ENCODE data around the gene MEGF11. TPM values are rescaled to one million over a fixed set of nuclear protein-coding genes. Genes with fewer than 3 reads are reported as not detected.

Gene MEGF11
- total RNA-seq, 1 experiment from 2014 or later: 0.09 TPM

DNA sequence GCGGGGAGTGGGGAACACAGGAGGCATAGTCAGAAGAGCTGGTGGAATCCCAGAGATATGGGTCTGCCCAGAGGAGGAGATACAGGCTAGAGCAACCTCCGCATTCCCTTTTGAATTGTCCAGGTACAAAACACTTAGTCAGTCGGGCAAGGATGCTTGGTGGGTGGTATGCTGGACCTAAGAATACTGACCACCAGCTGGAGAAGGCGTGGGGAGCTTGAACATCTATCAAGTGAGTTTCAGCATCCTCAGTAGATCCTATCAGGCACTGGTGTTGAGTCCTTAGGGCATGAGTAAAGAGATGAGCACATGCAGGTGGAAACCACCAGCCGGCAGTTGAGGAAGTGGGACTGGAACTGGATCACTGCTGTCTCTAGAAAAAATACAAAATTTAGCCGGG is 25.1 kb upstream of the MEGF11 start:
- Mint-ChIP-seq H3K4me3 (ENCODE audit: low read depth, unreplicated experiment) (no peak overlapping the region), H3K9me3 (ENCODE audit: low read depth, unreplicated experiment) (no peaks in the 10 kb centered on the region), H3K4me1 (ENCODE audit: low read depth, unreplicated experiment) (no peaks in the 10 kb centered on the region), H3K36me3 (ENCODE audit: insufficient read depth, unreplicated experiment) (no peaks in the 10 kb centered on the region), H3K27ac (ENCODE audit: unreplicated experiment) (no peak overlapping the region), H3K27me3 (ENCODE audit: unreplicated experiment) (peaks cover 64% of the 10 kb centered on the region)
- intact Hi-C loops (cut with micrococcal nuclease; ENCODE audit: unreplicated experiment): no loop called here
- no peak for DNase-seq
- CTCF ChIA-PET: no interaction called here
- BruUV-seq (replicated peaks): no TSS peak
- TF ChIP-seq, protein P1, sequence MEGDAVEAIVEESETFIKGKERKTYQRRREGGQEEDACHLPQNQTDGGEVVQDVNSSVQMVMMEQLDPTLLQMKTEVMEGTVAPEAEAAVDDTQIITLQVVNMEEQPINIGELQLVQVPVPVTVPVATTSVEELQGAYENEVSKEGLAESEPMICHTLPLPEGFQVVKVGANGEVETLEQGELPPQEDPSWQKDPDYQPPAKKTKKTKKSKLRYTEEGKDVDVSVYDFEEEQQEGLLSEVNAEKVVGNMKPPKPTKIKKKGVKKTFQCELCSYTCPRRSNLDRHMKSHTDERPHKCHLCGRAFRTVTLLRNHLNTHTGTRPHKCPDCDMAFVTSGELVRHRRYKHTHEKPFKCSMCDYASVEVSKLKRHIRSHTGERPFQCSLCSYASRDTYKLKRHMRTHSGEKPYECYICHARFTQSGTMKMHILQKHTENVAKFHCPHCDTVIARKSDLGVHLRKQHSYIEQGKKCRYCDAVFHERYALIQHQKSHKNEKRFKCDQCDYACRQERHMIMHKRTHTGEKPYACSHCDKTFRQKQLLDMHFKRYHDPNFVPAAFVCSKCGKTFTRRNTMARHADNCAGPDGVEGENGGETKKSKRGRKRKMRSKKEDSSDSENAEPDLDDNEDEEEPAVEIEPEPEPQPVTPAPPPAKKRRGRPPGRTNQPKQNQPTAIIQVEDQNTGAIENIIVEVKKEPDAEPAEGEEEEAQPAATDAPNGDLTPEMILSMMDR (IDR thresholded peaks at IDR 0.05; ENCODE audit: unreplicated experiment): no peak

DNA sequence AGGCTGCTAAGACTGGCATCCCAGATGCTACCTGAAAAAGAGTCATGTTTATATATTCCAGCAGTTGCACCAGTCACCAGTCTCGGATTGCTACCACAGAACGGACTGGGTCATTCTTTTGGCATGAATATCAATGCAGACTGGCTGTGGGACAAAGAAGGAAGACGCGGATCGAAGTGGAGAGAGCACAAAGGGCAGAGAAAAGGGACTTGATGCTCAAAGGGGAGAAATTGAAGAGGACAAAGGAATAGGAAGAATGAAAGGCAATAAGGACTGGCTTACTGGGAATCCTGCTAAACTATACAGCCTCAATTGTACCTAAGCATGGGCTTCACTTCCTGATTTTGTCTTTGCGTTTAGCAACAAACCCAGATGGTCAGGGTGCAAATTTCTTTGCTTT is 24.5 kb upstream of the MEGF11 start:
- no peaks in the 10 kb centered on the region for H3K9me3 Mint-ChIP-seq (ENCODE audit: low read depth, unreplicated experiment)
- H3K27ac Mint-ChIP-seq (ENCODE audit: unreplicated experiment): no peak overlapping the region
- intact Hi-C loops (cut with micrococcal nuclease; ENCODE audit: unreplicated experiment): no loop called here
- H3K4me1 Mint-ChIP-seq (ENCODE audit: low read depth, unreplicated experiment): no peaks in the 10 kb centered on the region
- H3K4me3 Mint-ChIP-seq (ENCODE audit: low read depth, unreplicated experiment): no peak overlapping the region
- no peak for DNase-seq
- CTCF ChIA-PET: no interaction called here
- BruUV-seq (replicated peaks): no TSS peak
- peaks cover 64% of the 10 kb centered on the region for H3K27me3 Mint-ChIP-seq (ENCODE audit: unreplicated experiment)
- TF ChIP-seq, protein P1 (IDR thresholded peaks at IDR 0.05; ENCODE audit: unreplicated experiment): no peak
- no peaks in the 10 kb centered on the region for H3K36me3 Mint-ChIP-seq (ENCODE audit: insufficient read depth, unreplicated experiment)

DNA sequence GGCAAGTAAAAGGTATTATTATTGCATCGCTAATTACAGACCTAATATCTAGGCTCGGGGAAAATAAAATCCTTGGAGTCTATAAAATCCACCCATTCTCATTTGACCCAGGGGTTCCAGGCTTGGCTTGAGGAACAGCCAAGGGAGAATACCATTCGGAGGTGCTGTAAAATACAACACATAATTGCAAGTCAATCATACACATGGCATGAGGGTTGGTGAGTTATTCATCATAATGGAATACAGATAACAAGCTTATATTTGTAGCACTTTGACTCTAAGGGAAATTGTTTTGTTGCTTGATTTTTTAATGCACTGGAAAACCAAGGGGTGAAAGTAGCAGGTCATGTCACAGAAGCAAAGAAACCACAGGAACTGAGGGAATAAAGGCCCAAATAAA is 23.0 kb upstream of the MEGF11 start:
- H3K36me3 Mint-ChIP-seq (ENCODE audit: insufficient read depth, unreplicated experiment): no peaks in the 10 kb centered on the region
- no TSS peak for BruUV-seq (replicated peaks)
- DNase-seq: no peak
- H3K9me3 Mint-ChIP-seq (ENCODE audit: low read depth, unreplicated experiment): no peaks in the 10 kb centered on the region
- intact Hi-C loops (cut with micrococcal nuclease; ENCODE audit: unreplicated experiment): no loop called here
- CTCF ChIA-PET: no interaction called here
- H3K27me3 Mint-ChIP-seq (ENCODE audit: unreplicated experiment): peaks cover 56% of the 10 kb centered on the region
- H3K4me1 Mint-ChIP-seq (ENCODE audit: low read depth, unreplicated experiment): no peaks in the 10 kb centered on the region
- H3K27ac Mint-ChIP-seq (ENCODE audit: unreplicated experiment): no peak overlapping the region
- H3K4me3 Mint-ChIP-seq (ENCODE audit: low read depth, unreplicated experiment): no peak overlapping the region
- TF ChIP-seq, protein P1 (IDR thresholded peaks at IDR 0.05; ENCODE audit: unreplicated experiment): no peak

DNA sequence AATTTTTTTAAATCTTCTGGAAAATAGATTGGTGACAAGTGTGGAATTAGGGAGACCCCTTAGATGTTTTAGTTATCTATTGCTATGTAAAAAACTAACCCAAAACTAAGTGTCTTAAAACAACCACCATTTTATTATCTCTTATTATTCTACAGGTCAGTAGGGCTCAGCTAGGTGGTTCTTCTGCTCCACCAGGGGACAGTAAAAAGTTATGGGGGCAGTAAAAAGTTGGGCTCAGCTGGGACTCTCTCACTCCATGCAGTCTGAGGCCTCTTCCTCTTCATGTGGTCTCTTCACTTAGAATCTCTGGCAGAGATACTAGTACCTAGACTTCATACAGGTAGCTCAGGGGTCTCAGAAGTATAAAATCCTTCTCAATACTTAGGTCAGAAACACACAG is 21.8 kb upstream of the MEGF11 start:
- Mint-ChIP-seq H3K27ac (ENCODE audit: unreplicated experiment) (no peak overlapping the region), H3K27me3 (ENCODE audit: unreplicated experiment) (peaks cover 56% of the 10 kb centered on the region), H3K9me3 (ENCODE audit: low read depth, unreplicated experiment) (no peaks in the 10 kb centered on the region), H3K4me3 (ENCODE audit: low read depth, unreplicated experiment) (no peak overlapping the region), H3K36me3 (ENCODE audit: insufficient read depth, unreplicated experiment) (no peaks in the 10 kb centered on the region), H3K4me1 (ENCODE audit: low read depth, unreplicated experiment) (no peaks in the 10 kb centered on the region)
- intact Hi-C loops (cut with micrococcal nuclease; ENCODE audit: unreplicated experiment): no loop called here
- no TSS peak for BruUV-seq (replicated peaks)
- no peak for DNase-seq
- CTCF ChIA-PET: no interaction called here
- TF ChIP-seq, protein P1 (IDR thresholded peaks at IDR 0.05; ENCODE audit: unreplicated experiment): no peak

DNA sequence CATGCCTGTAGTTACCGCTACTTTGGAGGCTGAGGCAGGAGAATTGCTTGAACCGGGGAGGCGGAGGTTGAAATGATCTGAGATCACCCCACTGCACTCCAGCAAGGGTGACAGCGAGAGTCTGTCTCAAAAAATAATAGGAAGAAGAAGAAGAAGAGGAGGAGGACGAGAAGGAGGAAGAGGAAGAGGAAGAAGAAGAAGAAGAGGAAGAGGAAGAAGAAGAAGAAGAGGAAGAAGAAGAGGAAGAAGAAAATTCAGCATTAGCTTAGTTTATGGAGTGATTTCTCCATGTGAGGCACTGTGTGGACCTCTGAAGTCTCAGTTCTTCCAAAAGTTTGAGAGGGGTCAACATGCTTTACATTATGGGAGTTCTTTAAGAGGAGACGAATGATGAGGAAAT is 17.4 kb upstream of the MEGF11 start:
- H3K27ac Mint-ChIP-seq (ENCODE audit: unreplicated experiment): no peak overlapping the region

More for the DNA sequence above, 17.4 kb upstream of the MEGF11 start:
- Mint-ChIP-seq H3K4me3 (ENCODE audit: low read depth, unreplicated experiment) (no peak overlapping the region), H3K36me3 (ENCODE audit: insufficient read depth, unreplicated experiment) (no peaks in the 10 kb centered on the region), H3K27me3 (ENCODE audit: unreplicated experiment) (peaks cover 62% of the 10 kb centered on the region), H3K4me1 (ENCODE audit: low read depth, unreplicated experiment) (peaks cover 8% of the 10 kb centered on the region), H3K9me3 (ENCODE audit: low read depth, unreplicated experiment) (no peaks in the 10 kb centered on the region)
- intact Hi-C loops (cut with micrococcal nuclease; ENCODE audit: unreplicated experiment): no loop called here
- CTCF ChIA-PET: no interaction called here
- TF ChIP-seq, protein P1 (IDR thresholded peaks at IDR 0.05; ENCODE audit: unreplicated experiment): no peak
- DNase-seq: no peak
- no TSS peak for BruUV-seq (replicated peaks)
